ENCODE data around the gene ABITRAM. TPM values are rescaled to one million over a fixed set of nuclear protein-coding genes. Genes with fewer than 3 reads are reported as not detected.
"Not testable (repeated sequence)": the region's sequence is repeated elsewhere in the genome, so short reads cannot be mapped to it uniquely, and the experiment has no call there.

Gene ABITRAM
- total and polyA plus RNA-seq, 7 donors = 5.6 to 18.3 (median 11.8) TPM

DNA sequence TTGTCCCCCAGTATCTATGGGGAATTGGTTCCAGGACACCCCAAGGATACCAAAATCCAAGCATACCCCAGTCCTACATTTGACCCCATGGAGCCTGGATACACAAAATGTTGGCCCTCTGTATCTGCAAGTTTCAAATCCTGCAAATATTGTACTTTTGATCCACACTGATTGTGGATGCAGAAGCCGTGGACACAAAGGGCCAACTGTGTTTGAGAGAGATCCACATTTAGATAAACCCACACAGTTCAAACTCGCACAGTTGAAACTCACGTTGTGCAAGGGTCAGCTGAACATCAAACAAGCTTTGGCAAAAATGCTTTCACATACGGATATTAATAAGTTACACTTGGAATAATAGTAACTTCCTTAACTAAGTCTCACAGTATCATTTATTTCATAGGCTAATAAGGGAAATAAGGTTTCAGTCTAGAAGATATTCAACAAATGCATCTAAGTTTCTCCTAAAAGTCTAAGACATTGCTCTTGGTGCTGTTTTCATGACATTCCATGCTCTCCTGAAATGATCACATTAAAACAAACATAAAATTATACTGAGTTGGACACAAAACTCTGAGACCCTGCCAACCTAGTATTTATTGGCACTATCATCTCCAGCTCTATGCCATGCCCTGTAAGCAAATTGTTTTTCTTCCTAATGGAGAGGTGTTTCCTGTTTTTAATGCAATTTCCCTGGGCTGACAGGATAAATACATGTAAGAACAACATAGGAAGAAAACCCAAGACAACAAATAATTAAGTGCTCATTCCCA lies 39.8 kb upstream of the ABITRAM start:
- H3K36me3 ChIP-seq = peaks cover 23 to 100% (median 65%) of the 10 kb centered on the region in 4 donors
- no peaks in the 10 kb centered on the region for H3K9me3 ChIP-seq
- TF ChIP-seq POLR2A (IDR thresholded peaks at IDR 0.05) = no peak
- TF ChIP-seq EP300 (IDR thresholded peaks at IDR 0.05) = no peak
- TF ChIP-seq, protein P1, sequence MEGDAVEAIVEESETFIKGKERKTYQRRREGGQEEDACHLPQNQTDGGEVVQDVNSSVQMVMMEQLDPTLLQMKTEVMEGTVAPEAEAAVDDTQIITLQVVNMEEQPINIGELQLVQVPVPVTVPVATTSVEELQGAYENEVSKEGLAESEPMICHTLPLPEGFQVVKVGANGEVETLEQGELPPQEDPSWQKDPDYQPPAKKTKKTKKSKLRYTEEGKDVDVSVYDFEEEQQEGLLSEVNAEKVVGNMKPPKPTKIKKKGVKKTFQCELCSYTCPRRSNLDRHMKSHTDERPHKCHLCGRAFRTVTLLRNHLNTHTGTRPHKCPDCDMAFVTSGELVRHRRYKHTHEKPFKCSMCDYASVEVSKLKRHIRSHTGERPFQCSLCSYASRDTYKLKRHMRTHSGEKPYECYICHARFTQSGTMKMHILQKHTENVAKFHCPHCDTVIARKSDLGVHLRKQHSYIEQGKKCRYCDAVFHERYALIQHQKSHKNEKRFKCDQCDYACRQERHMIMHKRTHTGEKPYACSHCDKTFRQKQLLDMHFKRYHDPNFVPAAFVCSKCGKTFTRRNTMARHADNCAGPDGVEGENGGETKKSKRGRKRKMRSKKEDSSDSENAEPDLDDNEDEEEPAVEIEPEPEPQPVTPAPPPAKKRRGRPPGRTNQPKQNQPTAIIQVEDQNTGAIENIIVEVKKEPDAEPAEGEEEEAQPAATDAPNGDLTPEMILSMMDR (IDR thresholded peaks at IDR 0.05) = no peak
- TF ChIP-seq POLR2AphosphoS5 (IDR thresholded peaks at IDR 0.05) = no peak
- H3K4me1 ChIP-seq = no peaks in the 10 kb centered on the region
- no peak overlapping the region for H3K27ac ChIP-seq
- intact Hi-C loops (cut with DNase I) = no loop called here
- no peak for DNase-seq
- H3K4me3 ChIP-seq = no peak overlapping the region
- WGBS, 2 donors = 93% methylated on average over 4 of the region's 4 CpGs
- no peaks in the 10 kb centered on the region for H3K27me3 ChIP-seq

GRCh38 chr9:108897324-108898096 lies 36.7 kb upstream of the ABITRAM start:
- no peak overlapping the region for H3K4me3 ChIP-seq
- H3K36me3 ChIP-seq = peaks cover 25 to 98% (median 58%) of the 10 kb centered on the region in 4 donors
- no peaks in the 10 kb centered on the region for H3K27me3 ChIP-seq
- DNase-seq = no peak
- no peak for TF ChIP-seq POLR2A (IDR thresholded peaks at IDR 0.05)
- TF ChIP-seq POLR2AphosphoS5 (IDR thresholded peaks at IDR 0.05) = no peak
- TF ChIP-seq, protein P1 (IDR thresholded peaks at IDR 0.05) = no peak
- TF ChIP-seq EP300 (IDR thresholded peaks at IDR 0.05) = no peak
- H3K9me3 ChIP-seq = no peaks in the 10 kb centered on the region
- no peaks in the 10 kb centered on the region for H3K4me1 ChIP-seq
- intact Hi-C loops (cut with DNase I) = no loop called here
- H3K27ac ChIP-seq = no peak overlapping the region
- WGBS, 2 donors = 91 to 95% methylated on average over 2 of the region's 2 CpGs

DNA sequence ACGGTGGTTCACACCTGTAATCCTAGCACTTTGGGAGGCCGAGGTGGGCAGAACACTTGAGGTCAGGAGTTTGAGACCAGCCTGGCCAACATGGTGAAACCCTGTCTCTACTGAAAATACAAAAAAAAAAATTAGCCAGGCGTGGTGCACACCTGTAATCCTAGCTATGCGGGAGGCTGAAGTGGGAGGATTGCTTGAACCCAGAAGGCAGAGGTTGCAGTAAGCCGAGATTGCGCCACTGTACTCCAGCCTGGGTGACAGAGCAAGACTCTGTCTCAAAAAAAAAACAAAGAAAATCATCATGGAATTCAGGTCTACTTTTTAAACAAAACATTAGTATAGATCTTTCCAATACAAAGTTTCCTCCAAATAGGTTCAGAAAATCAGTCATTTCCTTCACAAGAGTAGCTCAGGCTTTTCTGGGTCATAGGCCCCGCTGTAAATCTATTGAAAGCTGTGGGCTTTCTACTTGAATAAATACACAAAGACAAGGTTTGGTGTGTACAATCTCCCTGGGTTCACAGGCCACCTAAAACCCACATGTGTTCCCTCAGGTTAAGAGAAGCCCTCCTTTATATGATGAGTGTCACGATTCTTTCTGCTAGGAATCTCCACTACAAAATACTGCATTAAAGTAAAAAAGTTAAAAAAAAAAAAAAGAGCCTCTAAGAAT lies 35.0 kb upstream of the ABITRAM start:
- H3K9me3 ChIP-seq; H3K4me1 ChIP-seq; H3K4me3 ChIP-seq; H3K27me3 ChIP-seq; DNase-seq; intact Hi-C loops (cut with DNase I); H3K27ac ChIP-seq: not testable (repeated sequence)
- WGBS, 2 donors = 98% methylated on average over 8 of the region's 8 CpGs
- peaks cover 28 to 98% (median 51%) of the 10 kb centered on the region in 4 donors for H3K36me3 ChIP-seq

- Histone ChIP-seq H3K27me3 (no peaks in the 10 kb centered on the region), H3K27ac (no peak overlapping the region), H3K4me1 (no peaks in the 10 kb centered on the region), H3K4me3 (no peak overlapping the region), H3K9me3 (no peaks in the 10 kb centered on the region), H3K36me3 (peaks cover 24 to 98% (median 53%) of the 10 kb centered on the region in 4 donors)
- TF ChIP-seq POLR2AphosphoS5 (IDR thresholded peaks at IDR 0.05) (no peak), EP300 (IDR thresholded peaks at IDR 0.05) (no peak)
- WGBS, 2 donors = 94 to 97% methylated on average over 5 of the region's 5 CpGs
- intact Hi-C loops (cut with DNase I) = no loop called here
- DNase-seq = no peak
Observed at GRCh38 chr9:108900176-108900575, 34.0 kb upstream of the ABITRAM start.

DNA sequence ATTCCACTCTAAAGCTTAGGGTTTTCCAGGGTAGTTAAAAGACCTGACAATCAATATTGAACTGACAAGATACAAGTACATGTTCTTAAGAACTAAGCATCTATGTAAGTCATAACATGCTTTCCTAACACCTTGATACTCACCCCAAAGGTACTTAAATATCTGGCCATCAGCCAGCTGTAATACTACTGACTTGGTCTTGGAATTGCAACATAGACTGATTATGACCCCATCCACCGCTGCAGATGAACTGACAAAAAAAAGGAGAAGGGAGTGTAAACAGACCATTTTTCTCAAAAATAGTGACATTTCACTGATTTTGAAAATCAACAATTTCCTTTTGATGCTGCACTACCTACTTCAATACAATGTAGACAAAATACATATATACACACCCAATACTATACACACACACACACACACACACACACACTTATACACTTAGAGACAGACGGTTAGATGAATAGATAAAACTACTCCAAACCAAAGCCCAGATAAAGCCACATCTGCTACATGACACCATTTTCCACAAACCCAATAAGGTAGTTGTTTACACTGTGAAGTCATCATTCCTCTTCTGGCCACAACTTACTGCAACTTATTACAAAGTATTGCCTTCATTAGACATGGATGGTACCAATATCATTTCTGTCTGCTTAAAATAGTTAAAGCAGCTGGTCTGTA lies 30.6 kb upstream of the ABITRAM start:
- H3K4me3 ChIP-seq = no peak overlapping the region
- no peak for TF ChIP-seq POLR2A (IDR thresholded peaks at IDR 0.05)
- TF ChIP-seq, protein P1 (IDR thresholded peaks at IDR 0.05) = no peak
- no peak for TF ChIP-seq EP300 (IDR thresholded peaks at IDR 0.05)
- TF ChIP-seq POLR2AphosphoS5 (IDR thresholded peaks at IDR 0.05) = no peak
- no peak overlapping the region for H3K27ac ChIP-seq
- H3K27me3 ChIP-seq = no peaks in the 10 kb centered on the region
- H3K9me3 ChIP-seq = no peaks in the 10 kb centered on the region
- no peak for DNase-seq
- intact Hi-C loops (cut with DNase I) = no loop called here
- 79 to 86% methylated on average over 2 of the region's 2 CpGs for WGBS, 2 donors
- H3K36me3 ChIP-seq = peaks cover 18 to 98% (median 49%) of the 10 kb centered on the region in 4 donors
- H3K4me1 ChIP-seq = no peaks in the 10 kb centered on the region
